Measurements from ENCODE around the gene TSPYL4. TPM values are rescaled to one million over a fixed set of nuclear protein-coding genes. Genes with fewer than 3 reads are reported as not detected.

Gene TSPYL4
- total and polyA plus RNA-seq, 11 donors: 8.0 to 52.8 (median 30.5) TPM

DNA sequence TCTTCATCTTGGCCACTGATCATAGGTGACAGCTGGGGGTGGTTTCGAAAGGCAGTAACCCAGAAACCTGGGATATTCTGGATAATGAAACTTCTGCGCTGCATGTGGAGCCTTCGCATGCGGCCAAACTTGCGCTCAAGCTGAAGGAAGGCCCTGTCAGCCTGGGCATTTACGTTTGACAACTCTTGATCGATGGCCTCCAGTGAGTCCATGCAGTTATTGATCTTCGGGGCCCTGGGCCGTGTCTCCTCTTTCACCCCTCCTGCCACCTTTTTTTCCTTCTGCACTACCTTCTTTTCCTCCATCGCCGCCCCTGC lies 729 bp downstream of the TSPYL4 start:
- Histone ChIP-seq H3K27ac (peak overlapping the region in 11 of 12 donors; percentile 80 to 94 (median 89)), H3K27me3 (no peaks in the 10 kb centered on the region), H3K4me3 (peak overlapping the region; percentile 61 to 98 (median 90)), H3K9me3 (no peaks in the 10 kb centered on the region), H3K4me1 (peaks cover 0 to 68% (median 55%) of the 10 kb centered on the region in 12 donors), H3K36me3 (no peaks in the 10 kb centered on the region)
- intact Hi-C loops (cut with DNase I): no loop called here
- TF ChIP-seq CTCF (IDR thresholded peaks at IDR 0.05) (no peak), POLR2A (IDR thresholded peaks at IDR 0.05) (no peak)
- DNase-seq: no peak
- ATAC-seq: no peak
- 40 to 51% (median 46%) methylated on average over 11 of the region's 11 CpGs for WGBS, 4 donors

DNA sequence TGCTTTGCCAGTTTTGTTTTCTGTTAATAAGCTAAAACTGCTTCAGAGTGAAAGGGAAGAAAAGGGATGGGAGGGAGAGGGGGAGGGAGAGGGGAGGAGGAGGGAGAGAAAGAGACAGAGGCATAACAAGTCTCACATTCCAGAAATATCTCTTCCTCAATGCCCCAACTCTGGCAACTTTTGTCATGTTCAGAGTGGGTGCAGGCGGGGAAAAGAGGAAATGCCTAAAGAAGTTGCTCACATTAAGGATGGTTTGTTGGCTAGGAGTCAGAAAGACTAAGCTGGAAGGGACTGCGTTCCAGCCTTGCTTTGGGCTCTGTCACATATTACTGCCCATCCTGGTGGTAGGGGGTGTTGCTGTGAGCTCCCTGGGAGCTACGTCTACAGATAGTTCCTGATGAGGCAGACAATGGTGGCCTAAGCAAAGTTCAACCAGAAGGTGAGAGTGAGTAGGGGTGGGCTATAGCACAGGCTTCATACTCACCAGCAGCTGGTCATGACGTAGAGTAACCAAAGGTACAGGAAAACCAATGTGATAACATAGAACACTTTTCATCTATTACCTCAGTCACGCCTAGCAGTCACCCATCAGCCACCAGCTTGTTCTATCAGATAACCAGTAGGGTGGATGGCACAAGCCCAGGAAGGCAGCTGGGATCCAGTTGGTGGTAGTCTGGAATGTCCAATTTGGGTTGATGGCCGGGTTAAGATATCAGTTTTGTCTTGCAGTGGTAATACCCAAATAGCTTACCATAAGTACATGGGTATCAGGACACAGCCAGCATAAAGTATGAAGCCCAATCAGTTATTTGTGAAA lies 2.1 kb downstream of the TSPYL4 start:
- Histone ChIP-seq H3K36me3 (no peaks in the 10 kb centered on the region), H3K4me1 (peaks cover 0 to 73% (median 55%) of the 10 kb centered on the region in 12 donors), H3K27ac (peak overlapping the region in 9 of 12 donors; percentile 15 to 44 (median 38)), H3K27me3 (no peaks in the 10 kb centered on the region), H3K4me3 (peak overlapping the region in 10 of 12 donors; percentile 4 to 95 (median 31)), H3K9me3 (no peaks in the 10 kb centered on the region)
- intact Hi-C loops (cut with DNase I): loop anchor here in 1 of 10 donors (2.0 kb wide), 1 partner anchor 27 kb away; the partner anchor contains the start of gene TSPYL1
- 44 to 50% (median 46%) methylated on average over 6 of the region's 6 CpGs for WGBS, 4 donors
- DNase-seq: peak in 1 of 5 donors; percentile 24
- peak in 1 of 4 donors; percentile 25 for ATAC-seq
- TF ChIP-seq POLR2A (IDR thresholded peaks at IDR 0.05) (no peak), CTCF (IDR thresholded peaks at IDR 0.05) (no peak)

DNA sequence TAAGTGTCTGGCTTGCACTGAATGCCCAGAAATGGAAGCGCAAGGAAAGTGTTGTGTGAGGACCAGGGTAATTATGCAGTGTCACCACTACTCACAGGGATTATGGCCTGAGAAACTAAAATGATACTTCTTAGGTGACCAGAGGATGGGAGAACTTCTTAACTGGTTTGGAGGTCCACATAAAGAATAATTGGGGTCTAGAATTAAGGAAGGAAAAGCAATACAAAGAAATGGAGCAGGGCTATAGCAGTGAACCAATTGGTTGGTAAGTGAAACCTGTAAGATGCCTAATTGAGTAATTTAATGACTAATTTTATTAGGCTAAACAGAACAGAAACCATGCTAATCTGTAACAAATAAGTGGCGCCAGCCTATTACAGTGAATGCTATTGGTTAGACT lies 5.3 kb downstream of the TSPYL4 start:
- TF ChIP-seq POLR2A (IDR thresholded peaks at IDR 0.05) (no peak), CTCF (IDR thresholded peaks at IDR 0.05) (no peak)
- Histone ChIP-seq H3K9me3 (no peaks in the 10 kb centered on the region), H3K4me1 (peaks cover 0 to 66% (median 46%) of the 10 kb centered on the region in 12 donors), H3K27me3 (no peaks in the 10 kb centered on the region), H3K4me3 (no peak overlapping the region), H3K36me3 (peaks cover 0 to 11% (median 4%) of the 10 kb centered on the region in 9 donors), H3K27ac (peak overlapping the region in 7 of 12 donors; percentile 21 to 37 (median 31))
- ATAC-seq: peak in 2 of 4 donors; percentile 12 to 42
- 70 to 90% (median 88%) methylated on average over 2 of the region's 2 CpGs for WGBS, 4 donors
- intact Hi-C loops (cut with DNase I): no loop called here
- no peak for DNase-seq

DNA sequence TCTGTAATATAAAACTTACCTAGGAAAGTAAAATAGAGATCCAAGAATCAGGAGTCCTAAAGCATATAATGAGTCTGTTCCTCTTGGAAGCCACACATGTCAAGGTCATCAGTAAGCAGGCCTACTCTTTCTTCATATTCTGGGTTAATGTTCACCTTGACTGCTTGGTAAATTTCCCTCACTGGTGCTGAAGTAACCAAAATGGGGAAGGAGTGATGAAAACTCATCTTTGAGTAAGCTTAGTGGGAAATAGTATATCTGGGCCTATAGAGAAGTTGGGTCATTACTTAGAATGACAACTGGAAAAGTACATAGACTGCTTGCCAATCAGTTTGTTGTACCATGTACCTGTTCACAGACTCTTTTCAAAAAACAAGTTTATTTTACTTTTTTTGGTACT lies 6.6 kb downstream of the TSPYL4 start:
- no peaks in the 10 kb centered on the region for H3K27me3 ChIP-seq
- H3K9me3 ChIP-seq: no peaks in the 10 kb centered on the region
- DNase-seq (no peak), ATAC-seq (no peak)
- peaks cover 0 to 57% (median 36%) of the 10 kb centered on the region in 12 donors for H3K4me1 ChIP-seq
- intact Hi-C loops (cut with DNase I): no loop called here
- TF ChIP-seq POLR2A (IDR thresholded peaks at IDR 0.05): no peak
- TF ChIP-seq CTCF (IDR thresholded peaks at IDR 0.05): no peak
- H3K36me3 ChIP-seq: peaks cover 0 to 11% (median 4%) of the 10 kb centered on the region in 9 donors
- no peak overlapping the region for H3K4me3 ChIP-seq
- peak overlapping the region in 5 of 12 donors; percentile 13 to 67 (median 56) for H3K27ac ChIP-seq

Measured in heart left ventricle (tissue), 16 donors.